ENCODE measurements around the gene NPDC1. TPM values are rescaled to one million over a fixed set of nuclear protein-coding genes. Genes with fewer than 3 reads are reported as not detected.

Gene NPDC1
- total RNA-seq, 2 experiments from 2014 or later, result 15.3 to 16.0 TPM

DNA sequence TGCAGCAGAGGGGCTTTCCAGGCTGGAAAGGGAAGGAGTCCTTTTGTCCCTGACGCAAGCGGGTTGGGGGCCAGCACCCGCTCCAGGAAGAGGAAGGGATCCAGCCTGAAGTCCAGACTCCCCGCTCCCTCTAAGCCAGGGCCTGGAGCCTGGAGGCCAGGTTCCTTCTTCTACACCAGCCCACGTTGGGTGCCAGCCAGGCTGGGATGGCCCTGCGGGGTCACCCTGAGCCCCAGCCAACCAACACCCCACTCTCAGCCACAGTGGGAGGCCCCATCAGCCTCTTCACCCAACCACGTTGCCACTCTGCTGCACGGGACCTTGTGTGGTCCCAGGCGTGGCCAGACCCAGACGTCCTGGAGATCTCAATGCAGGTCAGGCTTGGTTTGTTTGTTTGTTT, 13.1 kb downstream of the NPDC1 start:
- H3K27me3 ChIP-seq (ENCODE audit: control insufficient read depth in 1 of 2, insufficient read depth in 2 of 2, low read length in 2 of 2), result no peaks in the 10 kb centered on the region
- no peaks in the 10 kb centered on the region for H3K27me3 Mint-ChIP-seq
- H3K4me3 ChIP-seq (ENCODE audit: low read length), result peak overlapping the region; percentile 68
- peak overlapping the region in 1 of 2 donors; percentile 22 for H3K27ac ChIP-seq (ENCODE audit: low read depth in 1 of 2, low read length in 2 of 2)
- H3K9me3 ChIP-seq (ENCODE audit: control insufficient read depth in 1 of 2, insufficient read depth in 1 of 2, low read length in 2 of 2), result no peaks in the 10 kb centered on the region
- POLR2A ChIA-PET, result interaction anchor here (1.6 kb wide), 1 partner anchor 54 kb away, joined by 7 read pairs; the partner anchor contains the start of gene MAN1B1
- CTCF ChIA-PET, result interaction anchor here (1.0 to 1.5 kb wide), 3 partner anchors 14 to 191 kb away, joined by 3 to 4 read pairs (median 3); partner anchors contain the start of gene AJM1
- DNase-seq (peak in 3 of 14 experiments; percentile 47 to 71 (median 63)), ATAC-seq (ENCODE audit: poor library complexity) (no peak)
- H3K36me3 ChIP-seq (ENCODE audit: insufficient read depth, low read length), result no peaks in the 10 kb centered on the region
- peaks cover 68% of the 10 kb centered on the region for H3K4me1 ChIP-seq (ENCODE audit: insufficient read depth, low read length)
- peak overlapping the region; percentile 33 for H3K27ac Mint-ChIP-seq
- no peaks in the 10 kb centered on the region for H3K36me3 Mint-ChIP-seq (ENCODE audit: low read depth)
- intact Hi-C loops (cut with DNase I, micrococcal nuclease), result no loop called here
- H3K4me1 Mint-ChIP-seq (ENCODE audit: low read depth), result peaks cover 47% of the 10 kb centered on the region
- peak overlapping the region; percentile 20 for H3K4me3 Mint-ChIP-seq
- TF ChIP-seq, protein P1, sequence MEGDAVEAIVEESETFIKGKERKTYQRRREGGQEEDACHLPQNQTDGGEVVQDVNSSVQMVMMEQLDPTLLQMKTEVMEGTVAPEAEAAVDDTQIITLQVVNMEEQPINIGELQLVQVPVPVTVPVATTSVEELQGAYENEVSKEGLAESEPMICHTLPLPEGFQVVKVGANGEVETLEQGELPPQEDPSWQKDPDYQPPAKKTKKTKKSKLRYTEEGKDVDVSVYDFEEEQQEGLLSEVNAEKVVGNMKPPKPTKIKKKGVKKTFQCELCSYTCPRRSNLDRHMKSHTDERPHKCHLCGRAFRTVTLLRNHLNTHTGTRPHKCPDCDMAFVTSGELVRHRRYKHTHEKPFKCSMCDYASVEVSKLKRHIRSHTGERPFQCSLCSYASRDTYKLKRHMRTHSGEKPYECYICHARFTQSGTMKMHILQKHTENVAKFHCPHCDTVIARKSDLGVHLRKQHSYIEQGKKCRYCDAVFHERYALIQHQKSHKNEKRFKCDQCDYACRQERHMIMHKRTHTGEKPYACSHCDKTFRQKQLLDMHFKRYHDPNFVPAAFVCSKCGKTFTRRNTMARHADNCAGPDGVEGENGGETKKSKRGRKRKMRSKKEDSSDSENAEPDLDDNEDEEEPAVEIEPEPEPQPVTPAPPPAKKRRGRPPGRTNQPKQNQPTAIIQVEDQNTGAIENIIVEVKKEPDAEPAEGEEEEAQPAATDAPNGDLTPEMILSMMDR (IDR thresholded peaks at IDR 0.05), result no peak
- H3K9me3 Mint-ChIP-seq, result no peaks in the 10 kb centered on the region

DNA sequence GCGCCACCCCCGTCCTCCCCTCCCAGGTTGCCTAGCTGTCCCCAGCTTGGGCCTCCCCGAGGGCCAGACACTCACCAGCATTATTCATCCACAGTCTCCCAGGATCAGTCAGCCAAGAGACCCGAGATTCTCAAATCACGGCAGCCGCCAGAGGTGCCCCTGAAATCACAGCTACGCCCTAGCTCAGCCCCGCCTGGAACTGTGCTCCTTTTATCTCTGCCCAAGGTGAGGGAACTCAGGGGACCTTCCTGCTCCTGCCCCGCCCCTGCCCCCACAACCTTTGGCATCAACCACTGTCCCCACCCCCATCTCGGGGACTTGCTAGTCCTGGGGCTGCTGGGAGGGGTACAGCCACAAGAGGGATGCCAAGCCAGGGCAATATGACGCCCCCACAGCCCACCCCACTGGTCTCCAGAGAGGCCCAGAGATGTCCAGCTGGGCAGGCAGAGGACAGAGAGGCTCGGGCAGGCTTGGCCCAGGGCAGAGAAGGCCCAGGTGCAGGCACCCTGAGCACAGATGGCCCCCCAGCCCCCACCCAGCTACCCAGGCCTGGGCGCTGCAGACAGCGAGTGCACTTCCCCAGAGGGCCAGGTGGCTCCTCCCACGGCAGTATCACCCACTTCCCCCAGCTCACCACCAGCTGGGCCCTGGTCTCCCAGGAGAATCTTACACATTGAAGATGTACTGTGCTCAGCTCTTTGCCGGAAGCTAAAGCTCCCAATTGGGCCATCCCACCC, 13.9 kb downstream of the NPDC1 start, which contains the start of gene FUT7:
TSS of gene FUT7 (minus strand) at position 185 of the 737 bp plus-strand sequence. CDS start at position 88, 97 bp downstream.
- H3K27me3 Mint-ChIP-seq, result no peaks in the 10 kb centered on the region
- H3K27ac ChIP-seq (ENCODE audit: low read depth in 1 of 2, low read length in 2 of 2), result peak within 1 kb of the TSS; percentile 13 to 55
- POLR2A ChIA-PET, result interaction anchor here (0.7 to 1.6 kb wide), 2 partner anchors 54 to 55 kb away, joined by 3 to 7 read pairs; partner anchors contain the start of gene MAN1B1

More for the DNA sequence above, 13.9 kb downstream of the NPDC1 start, which contains the start of gene FUT7:
- Mint-ChIP-seq H3K36me3 (ENCODE audit: low read depth) (no peaks in the 10 kb centered on the region), H3K9me3 (no peaks in the 10 kb centered on the region), H3K4me1 (ENCODE audit: low read depth) (peaks cover 51% of the 10 kb centered on the region), H3K4me3 (peak within 1 kb of the TSS; percentile 88), H3K27ac (peak within 1 kb of the TSS; percentile 77)
- ATAC-seq (ENCODE audit: poor library complexity) (no peak), DNase-seq (peak in 4 of 14 experiments; percentile 46 to 70 (median 61))
- Histone ChIP-seq H3K4me1 (ENCODE audit: insufficient read depth, low read length) (peaks cover 75% of the 10 kb centered on the region), H3K27me3 (ENCODE audit: control insufficient read depth in 1 of 2, insufficient read depth in 2 of 2, low read length in 2 of 2) (no peaks in the 10 kb centered on the region), H3K36me3 (ENCODE audit: insufficient read depth, low read length) (no peaks in the 10 kb centered on the region), H3K4me3 (ENCODE audit: low read length) (peak within 1 kb of the TSS; percentile 68), H3K9me3 (ENCODE audit: control insufficient read depth in 1 of 2, insufficient read depth in 1 of 2, low read length in 2 of 2) (no peaks in the 10 kb centered on the region)
- TF ChIP-seq, protein P1 (IDR thresholded peaks at IDR 0.05), result no peak
- intact Hi-C loops (cut with DNase I, micrococcal nuclease), result no loop called here
- CTCF ChIA-PET, result interaction anchor here (1.0 to 1.5 kb wide), 3 partner anchors 36 to 190 kb away, joined by 3 to 4 read pairs (median 3); partner anchors contain the start of gene AJM1
